Endothelial cell (in vitro differentiated cells): ENCODE data around the gene SASH1. TPM values are rescaled to one million over a fixed set of nuclear protein-coding genes. Genes with fewer than 3 reads are reported as not detected.

ENCODE experiments used
- DNase-seq: peaks from one replicate; pipeline ENCODE4 v3.0.0; 2021; ENCODE audit warnings: low spot score
- H3K27ac Mint-ChIP-seq: one replicate; pipeline ENCODE4 v1.8.0; 2021; ENCODE audit warnings: mixed read lengths, inconsistent platforms; ENCODE audit not compliant: unreplicated experiment
- H3K27me3 Mint-ChIP-seq: one replicate; pipeline ENCODE4 v1.8.0; 2021; ENCODE audit warnings: mild to moderate bottlenecking, moderate library complexity, mixed read lengths, inconsistent platforms; ENCODE audit not compliant: unreplicated experiment
- H3K36me3 Mint-ChIP-seq: one replicate; pipeline ENCODE4 v1.8.0; 2021; ENCODE audit warnings: mild to moderate bottlenecking, low read depth, mixed read lengths, inconsistent platforms; ENCODE audit not compliant: unreplicated experiment
- H3K4me1 Mint-ChIP-seq: one replicate; pipeline ENCODE4 v1.8.0; 2021; ENCODE audit warnings: mild to moderate bottlenecking, mixed read lengths, inconsistent platforms; ENCODE audit not compliant: unreplicated experiment
- H3K4me3 Mint-ChIP-seq: one replicate; pipeline ENCODE4 v1.8.0; 2021; ENCODE audit warnings: mild to moderate bottlenecking, mixed read lengths, inconsistent platforms; ENCODE audit not compliant: unreplicated experiment
- H3K9me3 Mint-ChIP-seq: one replicate; pipeline ENCODE4 v1.8.0; 2021; ENCODE audit warnings: mixed read lengths, inconsistent platforms; ENCODE audit not compliant: unreplicated experiment
- CTCF ChIP-seq: fragments of 200-600 bp; sonication (generic); IDR thresholded peaks from one replicate; pipeline ENCODE4 v1.5.0; 2021; ENCODE audit warnings: antibody characterized with exemption; ENCODE audit not compliant: unreplicated experiment
- total RNA-seq: library from RNA; stranded (reverse); fragmentation: NEBNext Ultra II Directional; extraction: Animal tissue kit (Norgen Biotek cat#: 25700); gene quantifications from one replicate; pipeline ENCODE4 v1.2.1, GENCODE V29; 2021; ENCODE audit not compliant: unreplicated experiment

Gene SASH1
- total RNA-seq, 1 donor from 2014 or later = 138 TPM

GRCh38 chr6:148419430-148419829 lies 76.8 kb downstream of the SASH1 start:
- H3K4me3 Mint-ChIP-seq = peak overlapping the region; percentile 13
- peak; percentile 54 for DNase-seq
- TF ChIP-seq CTCF = no peak
- H3K36me3 Mint-ChIP-seq = peaks cover 15% of the 10 kb centered on the region
- H3K9me3 Mint-ChIP-seq = no peaks in the 10 kb centered on the region
- H3K27ac Mint-ChIP-seq = peak overlapping the region; percentile 98
- H3K27me3 Mint-ChIP-seq = peaks cover 7% of the 10 kb centered on the region
- peaks cover 88% of the 10 kb centered on the region for H3K4me1 Mint-ChIP-seq

- H3K27ac Mint-ChIP-seq = peak overlapping the region; percentile 52
Observed at GRCh38 chr6:148422085-148422484, 79.4 kb downstream of the SASH1 start.

GRCh38 chr6:148423133-148423532 lies 80.5 kb downstream of the SASH1 start:
- Mint-ChIP-seq H3K9me3 (no peaks in the 10 kb centered on the region), H3K4me1 (peaks cover 80% of the 10 kb centered on the region), H3K36me3 (peaks cover 18% of the 10 kb centered on the region), H3K27ac (no peak overlapping the region), H3K4me3 (no peak overlapping the region), H3K27me3 (peaks cover 11% of the 10 kb centered on the region)
- DNase-seq = no peak
- TF ChIP-seq CTCF = no peak

More at GRCh38 chr6:148422085-148422484, 79.4 kb downstream of the SASH1 start:
- peaks cover 78% of the 10 kb centered on the region for H3K4me1 Mint-ChIP-seq
- H3K9me3 Mint-ChIP-seq = no peaks in the 10 kb centered on the region
- H3K4me3 Mint-ChIP-seq = peak overlapping the region; percentile 21
- H3K27me3 Mint-ChIP-seq = peaks cover 11% of the 10 kb centered on the region
- no peak for DNase-seq
- peaks cover 15% of the 10 kb centered on the region for H3K36me3 Mint-ChIP-seq
- TF ChIP-seq CTCF = no peak

- Mint-ChIP-seq H3K36me3 (peaks cover 18% of the 10 kb centered on the region), H3K4me3 (no peak overlapping the region), H3K27ac (no peak overlapping the region), H3K27me3 (peaks cover 11% of the 10 kb centered on the region), H3K4me1 (peaks cover 77% of the 10 kb centered on the region), H3K9me3 (no peaks in the 10 kb centered on the region)
- DNase-seq = no peak
- no peak for TF ChIP-seq CTCF
Observed at GRCh38 chr6:148423601-148424270, 81.1 kb downstream of the SASH1 start.

- no peak for DNase-seq
- Mint-ChIP-seq H3K9me3 (no peaks in the 10 kb centered on the region), H3K4me3 (no peak overlapping the region), H3K27ac (peak overlapping the region; percentile 52), H3K36me3 (peaks cover 23% of the 10 kb centered on the region), H3K4me1 (peaks cover 69% of the 10 kb centered on the region), H3K27me3 (peaks cover 16% of the 10 kb centered on the region)
- no peak for TF ChIP-seq CTCF
Observed at GRCh38 chr6:148425443-148425842, 82.8 kb downstream of the SASH1 start.
